HG02571 (cell line): Measurements from ENCODE around the gene LRFN4.
A peak's percentile ranks its signal among the peaks of the same experiment; 100 is the strongest.

Experiments
- ATAC-seq: cut with Tn5 transposase; IDR thresholded peaks from one replicate; pipeline ENCODE4 v1.9.1; 2021; ENCODE audit warnings: mild to moderate bottlenecking, moderate library complexity; ENCODE audit not compliant: unreplicated experiment

LRFN4 gene

DNA sequence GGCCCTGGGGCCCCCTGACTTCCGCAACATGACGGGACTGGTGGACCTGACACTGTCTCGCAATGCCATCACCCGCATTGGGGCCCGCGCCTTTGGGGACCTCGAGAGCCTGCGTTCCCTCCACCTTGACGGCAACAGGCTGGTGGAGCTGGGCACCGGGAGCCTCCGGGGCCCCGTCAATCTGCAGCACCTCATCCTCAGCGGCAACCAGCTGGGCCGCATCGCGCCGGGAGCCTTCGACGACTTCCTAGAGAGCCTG is 992 bp downstream of the LRFN4 start:
- ATAC-seq: no peak

DNA sequence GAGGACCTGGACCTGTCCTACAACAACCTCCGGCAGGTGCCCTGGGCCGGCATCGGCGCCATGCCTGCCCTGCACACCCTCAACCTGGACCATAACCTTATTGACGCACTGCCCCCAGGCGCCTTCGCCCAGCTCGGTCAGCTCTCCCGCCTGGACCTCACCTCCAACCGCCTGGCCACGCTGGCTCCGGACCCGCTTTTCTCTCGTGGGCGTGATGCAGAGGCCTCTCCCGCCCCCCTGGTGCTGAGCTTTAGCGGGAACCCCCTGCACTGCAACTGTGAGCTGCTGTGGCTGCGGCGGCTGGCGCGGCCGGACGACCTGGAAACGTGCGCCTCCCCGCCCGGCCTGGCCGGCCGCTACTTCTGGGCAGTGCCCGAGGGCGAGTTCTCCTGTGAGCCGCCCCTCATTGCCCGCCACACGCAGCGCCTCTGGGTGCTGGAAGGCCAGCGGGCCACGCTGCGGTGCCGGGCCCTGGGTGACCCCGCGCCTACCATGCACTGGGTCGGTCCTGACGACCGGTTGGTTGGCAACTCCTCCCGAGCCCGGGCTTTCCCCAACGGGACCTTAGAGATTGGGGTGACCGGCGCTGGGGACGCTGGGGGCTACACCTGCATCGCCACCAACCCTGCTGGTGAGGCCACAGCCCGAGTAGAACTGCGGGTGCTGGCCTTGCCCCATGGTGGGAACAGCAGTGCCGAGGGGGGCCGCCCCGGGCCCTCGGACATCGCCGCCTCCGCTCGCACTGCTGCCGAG is 1.5 kb downstream of the LRFN4 start:
- ATAC-seq: no peak

DNA sequence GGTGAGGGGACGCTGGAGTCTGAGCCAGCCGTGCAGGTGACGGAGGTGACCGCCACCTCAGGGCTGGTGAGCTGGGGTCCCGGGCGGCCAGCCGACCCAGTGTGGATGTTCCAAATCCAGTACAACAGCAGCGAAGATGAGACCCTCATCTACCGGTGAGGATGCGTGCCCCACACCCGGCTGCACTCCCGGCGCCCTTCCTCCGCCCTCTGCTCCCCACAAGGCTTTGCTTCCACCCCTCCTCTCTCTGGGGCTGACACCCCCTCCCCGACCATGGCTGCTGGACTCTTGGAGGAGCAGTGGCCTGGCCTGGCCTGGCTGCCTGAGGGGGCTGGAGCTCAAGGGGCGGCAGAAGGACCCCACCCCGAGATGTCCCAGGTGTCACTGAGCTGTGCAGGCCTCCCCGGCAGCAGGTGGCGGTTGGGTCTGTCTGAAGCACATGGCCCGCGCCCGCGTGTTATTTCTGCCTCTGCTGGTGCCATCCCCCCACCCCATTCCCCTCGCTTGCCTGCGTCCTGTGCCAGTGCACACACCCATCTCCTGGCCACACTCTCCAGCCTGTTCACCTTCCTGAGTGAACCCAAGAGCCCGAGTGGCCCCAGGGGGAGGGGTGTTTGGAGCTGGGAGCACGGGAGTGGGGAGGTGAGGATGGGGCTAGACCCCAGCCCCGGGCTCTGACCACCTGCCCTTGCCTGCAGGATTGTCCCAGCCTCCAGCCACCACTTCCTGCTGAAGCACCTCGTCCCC is 2.2 kb downstream of the LRFN4 start:
- ATAC-seq: no peak

DNA sequence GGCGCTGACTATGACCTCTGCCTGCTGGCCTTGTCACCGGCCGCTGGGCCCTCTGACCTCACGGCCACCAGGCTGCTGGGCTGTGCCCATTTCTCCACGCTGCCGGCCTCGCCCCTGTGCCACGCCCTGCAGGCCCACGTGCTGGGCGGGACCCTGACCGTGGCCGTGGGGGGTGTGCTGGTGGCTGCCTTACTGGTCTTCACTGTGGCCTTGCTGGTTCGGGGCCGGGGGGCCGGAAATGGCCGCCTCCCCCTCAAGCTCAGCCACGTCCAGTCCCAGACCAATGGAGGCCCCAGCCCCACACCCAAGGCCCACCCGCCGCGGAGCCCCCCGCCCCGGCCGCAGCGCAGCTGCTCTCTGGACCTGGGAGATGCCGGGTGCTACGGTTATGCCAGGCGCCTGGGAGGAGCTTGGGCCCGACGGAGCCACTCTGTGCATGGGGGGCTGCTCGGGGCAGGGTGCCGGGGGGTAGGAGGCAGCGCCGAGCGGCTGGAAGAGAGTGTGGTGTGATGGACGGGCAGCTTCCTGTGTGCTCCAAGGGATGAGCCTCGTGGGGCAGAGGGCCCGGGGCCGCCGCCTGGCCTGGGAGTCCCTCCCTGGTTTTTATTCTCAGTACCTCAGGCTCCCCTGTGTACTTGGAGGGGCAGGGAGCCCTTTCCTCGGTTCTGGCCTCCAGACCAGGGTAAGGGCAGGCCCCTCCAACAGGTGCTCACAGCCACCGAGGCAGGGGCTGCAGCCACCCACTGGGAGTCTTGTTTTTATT is 3.0 kb downstream of the LRFN4 start:
- no peak for ATAC-seq

DNA sequence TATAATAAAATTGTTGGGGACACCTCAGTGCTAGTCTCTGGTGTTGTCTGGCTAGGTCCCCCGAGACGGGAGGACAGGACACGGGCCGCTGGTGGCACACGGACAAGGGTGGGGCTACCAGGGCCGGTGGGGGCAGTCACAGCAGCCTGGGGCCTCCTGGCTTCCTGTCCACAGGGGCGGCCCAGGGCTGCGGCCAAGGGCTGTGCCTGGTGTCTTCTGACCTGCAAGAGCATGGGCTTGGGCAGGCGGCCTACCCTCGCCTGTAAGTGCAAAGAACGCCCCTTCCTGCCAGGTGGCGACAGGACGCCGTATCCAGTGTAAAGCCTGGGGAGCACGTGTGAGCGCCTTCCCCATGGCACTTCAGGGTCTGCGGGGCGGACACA is 3.6 kb downstream of the LRFN4 start:
- ATAC-seq: no peak

DNA sequence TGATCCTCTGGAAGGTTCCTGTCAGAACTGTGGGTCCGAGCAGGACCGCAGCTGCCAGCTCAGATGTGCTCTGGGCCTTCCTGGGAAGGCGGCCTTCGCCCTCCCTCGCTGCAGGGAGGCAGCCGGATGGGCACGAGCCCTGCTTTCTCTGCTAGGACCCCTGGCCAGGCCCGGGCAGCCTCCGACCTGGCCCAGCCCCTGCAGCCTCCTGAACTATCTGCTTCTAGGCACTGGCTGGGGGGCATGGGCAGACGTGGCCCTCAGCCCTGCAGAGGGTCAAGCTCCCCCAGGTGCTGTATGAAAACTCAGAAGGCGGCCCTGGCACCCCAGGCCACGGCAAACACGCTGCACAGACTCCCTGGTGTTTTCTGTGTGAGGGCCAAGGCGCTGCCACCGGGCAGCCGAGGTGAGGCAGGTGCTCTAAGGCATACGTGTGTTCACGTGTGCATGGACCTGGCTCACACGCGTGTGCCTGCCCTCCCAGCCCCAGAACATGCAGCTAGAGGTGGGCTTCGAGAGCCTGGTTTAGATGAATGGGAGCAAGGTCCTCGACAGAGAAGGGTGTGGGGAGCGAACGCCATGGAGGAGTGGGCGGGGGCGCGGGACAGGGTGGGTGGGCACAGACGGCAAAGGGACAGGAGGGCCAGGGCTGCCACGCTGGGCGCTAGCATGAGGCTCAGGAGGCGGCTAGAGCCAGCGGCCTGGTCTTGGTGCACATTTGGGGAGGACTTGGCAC is 4.3 kb downstream of the LRFN4 start:
- ATAC-seq: no peak

DNA sequence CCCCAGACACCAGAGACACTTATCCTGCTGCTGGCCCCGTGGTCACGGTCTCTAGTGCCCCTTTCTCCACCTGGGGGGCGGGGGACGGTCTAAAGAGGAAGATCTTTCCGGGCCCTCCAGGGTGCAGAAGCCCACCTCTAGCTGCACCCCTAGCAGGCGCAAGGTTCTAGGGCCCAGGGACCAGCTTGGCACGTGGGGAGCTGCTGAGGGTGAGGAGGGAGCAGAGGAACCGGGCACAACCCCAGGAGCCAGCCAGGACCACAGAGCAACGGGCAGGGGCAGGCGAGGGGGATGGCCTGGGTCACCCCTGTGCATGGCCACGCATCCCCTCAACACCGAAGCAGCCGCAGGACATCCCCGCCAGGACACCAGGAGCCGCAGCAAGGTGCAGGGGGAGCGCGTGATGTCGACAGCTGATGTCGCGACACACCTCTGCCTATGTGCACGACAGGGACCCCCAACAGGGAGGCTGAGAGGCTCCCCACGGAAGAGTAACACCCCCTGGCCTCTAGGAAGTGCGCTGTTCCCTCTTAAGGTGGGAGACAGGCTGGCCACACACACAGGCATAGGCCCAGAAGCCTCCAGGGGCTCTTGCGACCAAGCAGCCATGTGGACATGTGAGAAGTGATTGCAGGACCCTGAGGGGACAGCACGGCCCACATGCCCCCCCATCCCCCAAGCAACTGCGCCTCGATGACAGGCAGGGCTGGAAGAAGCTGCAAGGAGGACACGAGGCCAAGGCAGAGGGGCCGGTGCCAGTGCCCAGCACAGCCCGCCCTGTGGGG is 5.1 kb downstream of the LRFN4 start:
- no peak for ATAC-seq

DNA sequence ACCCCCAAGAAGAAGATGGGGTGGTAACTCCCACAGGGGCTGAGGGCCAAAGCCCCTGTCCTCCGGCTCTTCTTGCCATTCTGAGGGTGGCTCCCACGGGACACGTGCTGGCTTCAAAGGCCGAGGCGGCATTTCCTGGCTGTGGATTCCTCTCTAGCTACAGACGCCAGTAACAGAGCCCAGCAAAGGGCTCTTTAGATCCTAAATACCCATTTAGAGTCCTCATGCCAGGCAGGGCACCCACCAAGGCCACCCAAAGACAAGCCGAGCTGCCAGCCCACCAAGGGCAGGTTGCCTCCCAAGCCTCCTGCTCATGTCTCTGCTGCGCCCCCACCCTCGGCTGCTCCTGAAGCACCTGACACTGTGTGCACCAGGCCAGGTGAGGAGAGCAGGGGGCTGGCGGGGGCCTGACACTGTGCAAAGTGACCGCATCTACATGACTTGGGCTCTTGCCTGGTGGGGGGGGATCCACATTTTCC is 5.7 kb downstream of the LRFN4 start:
- no peak for ATAC-seq

DNA sequence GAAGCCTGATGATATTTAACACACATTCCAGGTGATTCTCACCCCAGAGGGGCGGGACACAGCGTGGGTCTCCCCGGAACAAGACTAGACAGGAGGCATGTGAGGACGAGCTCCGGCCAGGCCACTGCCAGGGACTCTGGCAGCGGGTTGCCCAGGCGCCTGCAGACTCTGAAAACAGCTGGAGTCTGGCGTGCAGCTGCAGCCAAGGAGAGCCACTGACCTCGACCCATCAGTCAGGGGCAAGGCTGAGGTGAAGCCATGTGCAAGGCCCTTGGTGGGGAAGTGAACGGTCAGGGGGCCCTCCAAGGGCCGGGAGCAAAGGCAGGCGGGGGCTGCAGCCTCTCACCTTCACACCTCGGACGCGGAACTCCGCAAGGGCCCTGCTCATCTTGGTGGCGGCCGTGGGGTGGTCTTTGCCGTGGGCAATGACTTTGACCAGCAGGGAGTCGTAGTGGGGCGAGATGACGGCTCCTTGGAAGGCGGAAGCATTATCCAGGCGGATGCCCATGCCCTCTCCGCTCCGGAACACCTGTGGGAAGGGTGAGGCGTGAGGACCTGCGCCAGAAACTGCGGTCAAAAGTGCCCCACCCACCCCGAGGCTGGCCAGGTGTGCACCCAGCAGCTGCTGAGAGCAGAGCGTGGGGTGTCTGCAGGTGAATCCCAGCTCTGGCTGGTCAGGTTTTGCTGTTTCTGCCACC is 6.7 kb downstream of the LRFN4 start:
- no peak for ATAC-seq

DNA sequence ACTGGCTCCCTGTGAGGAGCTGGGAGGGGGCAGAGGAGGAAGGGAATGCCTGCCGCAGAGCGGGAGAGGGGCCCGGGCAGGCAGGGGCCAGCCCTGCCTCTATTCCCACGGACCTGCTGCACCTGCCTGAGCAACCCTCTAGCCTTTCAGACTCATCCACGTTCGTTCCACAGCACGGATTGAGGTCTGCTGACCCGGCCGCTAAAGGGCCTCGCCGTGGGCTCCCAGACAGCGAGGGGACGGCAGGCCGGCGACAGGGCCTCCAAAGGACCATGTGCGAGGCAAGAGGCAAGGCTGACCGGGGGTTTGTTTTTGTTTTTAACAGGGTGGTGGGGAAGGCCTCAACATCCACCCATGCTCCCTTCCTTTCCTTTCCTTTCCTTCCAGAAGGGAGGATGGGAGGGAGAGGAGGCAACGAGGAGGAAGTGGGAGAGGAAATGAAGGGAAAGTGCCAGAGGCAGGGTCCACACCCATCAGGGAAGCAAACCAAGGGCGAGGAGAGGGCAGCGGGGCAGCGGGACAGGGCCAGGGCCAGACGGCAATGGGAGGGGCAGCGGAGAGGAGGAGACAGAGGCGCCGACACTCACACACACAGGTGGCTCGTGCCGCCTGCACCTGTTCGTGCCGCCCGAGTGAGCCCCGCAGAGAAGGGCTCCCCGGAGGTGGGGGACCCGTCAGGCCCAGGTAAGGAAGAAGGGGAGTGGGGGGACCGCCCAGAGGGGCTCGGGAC is 7.5 kb downstream of the LRFN4 start:
- ATAC-seq: no peak

DNA sequence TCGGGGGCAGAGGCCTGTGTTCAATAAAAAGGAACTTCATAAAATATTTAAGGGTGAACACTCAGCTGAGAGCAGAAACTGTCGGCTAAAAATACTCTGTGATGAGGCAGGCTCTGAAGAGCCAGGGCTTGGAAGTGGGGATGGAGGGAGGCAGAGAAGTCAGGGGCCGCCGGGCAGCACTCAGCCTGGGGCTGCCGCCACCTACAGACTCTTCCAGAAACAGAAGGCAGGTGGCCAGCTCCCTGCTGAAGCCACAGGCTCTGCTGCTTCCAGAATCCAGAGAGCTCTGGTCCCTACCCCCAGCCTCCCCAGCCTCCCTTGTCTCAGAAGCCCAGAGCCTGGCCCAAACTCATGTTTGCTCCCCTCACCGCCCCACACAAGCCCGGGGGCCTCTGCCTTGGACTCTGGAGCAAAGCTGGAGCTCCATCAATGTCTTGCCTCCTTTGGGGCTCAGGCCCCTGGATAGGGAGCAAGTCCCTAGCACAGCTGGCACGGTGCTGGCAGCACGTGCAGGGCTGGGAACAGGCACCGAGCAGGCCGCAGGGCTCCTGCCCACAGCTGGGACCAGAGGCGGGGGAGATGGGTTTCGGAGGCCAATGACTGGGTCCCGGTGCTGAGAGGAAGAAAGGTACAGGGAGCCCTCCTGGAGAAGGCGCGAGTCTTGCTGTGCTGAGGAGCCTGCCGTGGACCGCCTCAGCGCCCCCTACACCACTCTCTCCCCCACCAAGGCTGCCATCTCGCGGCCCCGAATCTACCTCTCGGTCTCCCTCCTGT is 8.2 kb downstream of the LRFN4 start:
- no peak for ATAC-seq

DNA sequence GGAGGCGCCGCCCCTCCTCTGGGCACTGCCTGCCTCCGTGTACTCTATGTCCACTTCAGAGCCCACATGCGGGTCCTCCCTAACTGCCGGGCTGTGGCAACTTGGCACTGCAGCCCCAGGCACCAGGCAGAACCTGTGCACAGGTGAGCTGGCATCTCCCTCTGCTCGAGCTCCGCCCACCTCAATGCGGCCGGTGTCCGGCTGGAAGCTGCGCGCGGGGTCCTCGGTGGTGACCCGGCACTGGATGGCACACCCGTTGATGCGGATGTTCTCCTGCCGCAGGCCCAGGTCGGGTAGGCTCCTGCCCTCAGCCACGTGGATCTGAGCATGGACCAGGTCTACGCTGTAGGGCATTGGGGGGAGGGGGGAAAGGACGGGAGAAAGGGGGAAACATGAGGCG is 9.1 kb downstream of the LRFN4 start:
- no peak for ATAC-seq

DNA sequence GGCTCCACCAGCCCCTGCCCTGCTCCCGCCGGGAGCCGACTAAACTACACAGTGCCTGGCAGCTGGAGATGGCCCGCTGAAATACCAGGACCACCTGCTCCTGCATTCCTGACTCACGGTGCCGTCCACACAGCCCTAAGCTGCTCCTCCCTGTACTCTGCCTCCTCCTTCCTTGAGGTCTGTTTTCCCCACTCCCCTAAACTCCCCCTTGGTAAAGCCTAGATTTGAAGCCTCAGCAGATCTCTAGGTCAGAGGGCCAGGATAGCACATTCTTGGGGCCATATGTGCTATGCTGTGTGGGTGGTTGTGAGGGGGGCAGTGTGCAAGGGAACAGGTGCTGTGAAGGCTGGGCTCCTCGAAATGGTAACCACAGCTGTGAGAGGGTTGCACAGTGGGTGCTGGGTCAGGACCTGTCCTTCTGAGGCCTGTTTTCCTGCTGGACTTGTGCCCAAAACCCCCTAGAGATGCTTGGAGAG is 9.7 kb downstream of the LRFN4 start:
- ATAC-seq: no peak

DNA sequence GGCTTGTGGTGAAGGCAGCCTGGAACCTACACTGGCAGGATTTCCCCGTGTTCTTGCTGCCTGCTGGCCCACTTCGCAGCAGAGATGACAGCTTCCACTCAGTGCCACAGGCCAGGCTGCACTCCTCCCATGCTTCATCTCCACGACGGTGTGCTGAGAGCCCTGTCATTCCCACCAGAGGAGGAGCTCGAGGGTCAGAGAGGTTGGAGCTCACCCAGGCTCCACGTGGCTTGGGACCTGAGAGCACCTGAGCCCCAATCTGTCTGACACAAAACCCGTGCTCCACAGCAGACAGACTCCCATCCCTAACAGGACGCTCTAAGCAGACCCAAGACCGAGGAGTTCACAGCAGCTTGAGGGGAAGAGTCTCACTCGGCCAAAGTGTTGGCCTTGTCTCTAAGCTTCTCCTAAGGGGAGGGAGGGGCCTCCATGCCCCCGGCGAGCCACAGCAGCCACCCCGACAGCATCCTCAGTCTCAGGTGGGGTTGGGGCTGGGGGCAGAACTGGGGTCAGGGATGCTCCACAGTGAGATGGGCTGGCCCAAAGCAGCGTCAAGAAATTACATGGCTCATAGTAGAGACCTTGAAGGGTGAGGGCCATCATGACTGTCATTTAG is 10.7 kb downstream of the LRFN4 start:
- ATAC-seq: no peak

DNA sequence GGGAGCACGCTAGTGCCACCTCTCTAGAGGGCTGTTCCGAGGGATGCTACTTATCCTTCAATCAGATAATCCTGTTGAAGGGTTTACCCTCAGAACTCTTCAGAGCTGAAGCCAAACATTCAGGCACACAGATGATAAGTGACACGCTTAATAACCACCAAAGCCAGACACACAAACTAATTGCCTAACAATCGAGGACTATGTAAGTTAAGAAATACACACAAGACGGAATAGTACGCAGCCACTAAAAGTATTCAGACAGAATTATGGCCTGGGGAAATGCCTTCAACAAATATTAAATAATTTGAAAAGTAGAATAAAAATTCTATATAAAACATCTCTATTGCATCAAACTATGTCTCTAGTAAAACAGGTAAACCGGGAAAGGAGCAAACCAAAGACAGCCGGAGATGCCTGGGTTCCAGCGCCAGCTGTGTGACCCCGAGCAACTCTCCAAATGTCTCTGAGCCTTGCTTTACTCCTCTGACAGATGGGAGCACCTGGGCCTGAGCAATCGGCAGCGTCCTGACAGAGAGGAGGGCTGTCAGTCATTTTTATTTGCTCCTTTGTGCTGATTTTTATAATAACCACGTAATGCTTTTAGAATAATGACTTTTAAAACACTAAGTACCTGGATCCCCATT is 11.3 kb downstream of the LRFN4 start:
- ATAC-seq: no peak

DNA sequence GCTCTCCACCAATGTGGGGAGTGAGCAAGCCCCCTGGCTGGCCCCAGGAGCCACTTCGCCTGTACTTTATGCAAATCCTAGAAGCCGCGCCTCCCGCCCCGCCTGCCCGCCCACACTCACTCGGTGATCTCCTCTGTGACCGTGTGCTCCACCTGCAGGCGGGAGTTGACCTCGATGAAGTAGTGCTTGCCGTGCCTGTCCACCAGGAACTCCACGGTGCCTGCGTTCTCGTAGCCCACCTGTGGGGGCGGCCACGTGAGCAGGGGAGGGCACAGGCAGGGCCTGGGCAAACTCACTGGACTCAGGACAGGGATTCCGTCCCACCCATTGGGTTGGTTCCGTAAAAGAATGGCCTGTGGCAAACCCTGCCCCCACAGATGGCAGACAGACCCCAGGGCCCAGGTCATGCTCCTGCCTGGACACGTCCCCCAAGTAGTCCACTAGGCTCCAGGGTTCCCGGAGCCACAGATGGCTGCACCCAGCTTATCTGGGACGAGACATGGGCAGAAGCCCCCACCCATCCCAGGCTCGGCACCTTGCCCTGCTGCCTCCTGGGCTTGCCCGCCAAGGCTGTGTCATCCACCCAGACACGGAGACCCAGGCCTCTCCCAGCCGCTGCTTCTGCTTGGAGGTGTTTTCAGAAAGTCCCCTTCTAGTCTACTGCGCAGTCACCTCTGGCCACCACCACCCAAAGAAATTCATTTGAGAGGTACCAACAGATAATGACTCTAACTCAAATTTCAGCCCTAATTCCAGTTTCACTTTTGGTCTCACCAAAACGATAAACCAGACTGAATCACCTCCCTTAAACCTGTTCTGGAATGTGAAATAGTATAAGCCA is 12.1 kb downstream of the LRFN4 start:
- ATAC-seq: peak; percentile 63

DNA sequence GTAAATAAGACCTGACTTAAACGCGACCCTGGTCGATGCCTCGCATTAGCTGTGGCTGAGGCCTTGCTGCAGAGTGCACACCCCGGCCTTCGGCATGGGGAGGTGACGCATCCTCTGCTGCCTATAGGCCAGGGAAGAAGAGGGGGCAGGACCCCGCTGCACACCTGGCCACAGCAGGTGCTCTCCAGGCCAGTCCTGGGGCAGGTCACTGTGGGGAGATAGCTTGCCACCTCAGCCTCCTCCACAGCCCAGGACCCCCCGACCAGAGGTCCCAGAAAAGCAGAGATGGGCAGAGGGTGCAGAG is 12.7 kb downstream of the LRFN4 start:
- ATAC-seq: no peak
